Psoas muscle (tissue), 8 donors: ENCODE data around the gene TSHR. TPM values are rescaled to one million over a fixed set of nuclear protein-coding genes. Genes with fewer than 3 reads are reported as not detected.

Experiments
- ATAC-seq, 4 donors: fragments of 200-7000 bp; cut with Tn5 transposase; one replicate each; pipeline ENCODE4 v1.9.1; 2020; ENCODE audit warnings: moderate library complexity in 3 of 4, mild to moderate bottlenecking in 2 of 4
- DNase-seq, 2 donors: peaks; one replicate each; pipeline ENCODE4 v3.0.0-alpha.2; 2020
- H3K27ac ChIP-seq: fragments of 200-600 bp; one replicate; pipeline ENCODE4 v1.8.0; 2022
- H3K27me3 ChIP-seq, 3 donors: fragments of 200-600 bp in 1 of 3; one replicate each; pipeline versions ENCODE4 v1.6.1 to v1.8.0; 2013 to 2022; ENCODE audit warnings: low read length in 2 of 3, mild to moderate bottlenecking in 2 of 3, moderate library complexity in 1 of 3; ENCODE audit not compliant: insufficient read depth in 3 of 3
- H3K36me3 ChIP-seq, 2 donors: fragments of 200-600 bp in 1 of 2; one replicate each; pipeline versions ENCODE4 v1.6.1 to v1.8.0; 2013 to 2022; ENCODE audit warnings: low read depth in 1 of 2, mild to moderate bottlenecking in 1 of 2, moderate library complexity in 1 of 2; ENCODE audit not compliant: insufficient read depth in 1 of 2
- H3K4me1 ChIP-seq: fragments of 200-600 bp; one replicate; pipeline ENCODE4 v1.8.0; 2022
- H3K4me3 ChIP-seq: fragments of 200-600 bp; one replicate; pipeline ENCODE4 v1.8.0; 2022; ENCODE audit warnings: mild to moderate bottlenecking
- H3K9me3 ChIP-seq: fragments of 200-600 bp; one replicate; pipeline ENCODE4 v1.8.0; 2022
- WGBS, 3 donors: extraction: QIAGEN DNeasy Blood & Tissue Kit; methylation state at CpG; one replicate each; pipeline versions ENCODE4 v1.1.6 to v1.1.7; 2013; 5-methylcytosine and 5-hydroxymethylcytosine counted together
- intact Hi-C, 2 donors: fragments of 100-400 bp; cut with DNase I; formaldehyde crosslinking; loops; one replicate each; pipeline versions ENCODE4 v1.11.0 to v1.14.2; 2022
- polyA plus RNA-seq, 3 donors: library from polyadenylated mRNA; stranded (reverse); fragments of 200-250 nt; gene quantifications; one replicate each; pipeline ENCODE4 v1.2.3, GENCODE V29; 2013
- total RNA-seq, 4 donors: library from RNA; stranded (reverse); fragmentation: NEBNext Ultra II Directional in 2 of 4; extraction: Animal tissue kit (Norgen Biotek cat#: 25700) in 2 of 4; gene quantifications; one replicate each; pipeline versions ENCODE4 v1.2.1 to v1.2.4, GENCODE V29; 2021 to 2023
- TF ChIP-seq, protein P1 (sequence below): fragments of 200-600 bp; IDR thresholded peaks from one replicate; pipeline ENCODE4 v1.8.0; 2022; ENCODE audit warnings: antibody characterized with exemption
- donor health status: healthy with polysubstance abuse.
- donor health status: DM: no; HTN: no; CAD: no; lungs with moderate emphysema.
- donor health status: Bipolar disorder and iron deficiency.
- donor health status: healthy.
- donor health status: DM: yes; HTN: yes; CAD: no.
- donor health status: DM: no; HTN: no; CAD: no.
- donor health status: DM: no; HTN: no; CAD: no.
- donor health status: DM: yes; HTN: yes; CAD: no.

Gene TSHR
- total and polyA plus RNA-seq, 7 donors: 0.01 to 0.60 (median 0.12) TPM; not detected in 2

DNA sequence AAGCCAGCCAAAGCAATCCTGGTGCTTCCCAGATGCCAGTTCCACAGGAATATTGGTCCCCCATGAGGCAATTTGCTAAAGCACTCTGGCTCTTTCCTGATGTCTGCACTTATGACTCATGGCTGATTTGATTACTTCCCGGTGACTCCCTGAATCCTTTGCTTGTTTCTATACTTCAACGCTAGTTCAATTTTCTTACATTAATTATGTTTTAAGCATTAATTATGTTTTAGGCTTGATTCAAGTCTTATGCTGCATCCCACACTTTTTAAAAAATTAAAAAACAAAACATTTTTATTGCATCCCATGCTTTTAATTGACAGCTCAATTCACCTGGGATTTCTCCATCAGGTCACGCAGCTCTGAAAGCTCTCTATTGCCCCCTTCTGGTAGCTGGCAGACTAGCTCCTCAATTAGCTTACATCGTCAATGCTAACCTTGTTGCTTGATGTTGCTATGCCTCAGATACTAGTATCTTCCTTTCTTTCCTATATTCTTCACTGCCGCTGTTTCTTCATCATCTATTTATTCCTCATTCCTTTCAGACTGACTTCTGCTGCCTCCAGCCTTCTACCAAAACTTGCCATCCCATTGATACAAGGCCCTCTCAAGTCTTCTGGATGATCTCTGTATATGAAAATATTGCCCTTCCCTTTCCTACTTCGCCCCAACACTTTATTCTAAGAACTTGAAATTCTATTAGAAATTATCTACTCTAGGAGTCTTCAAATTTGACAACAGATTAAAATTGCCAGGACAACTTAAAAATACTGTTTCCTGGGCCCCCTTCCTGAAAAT, 32.0 kb downstream of the TSHR start:
- 31 to 37% (median 36%) methylated on average over 6 of the region's 6 CpGs for WGBS, 3 donors
- DNase-seq: peak; percentile 17 to 57
- Histone ChIP-seq H3K9me3 (no peaks in the 10 kb centered on the region), H3K36me3 (no peaks in the 10 kb centered on the region), H3K27me3 (no peaks in the 10 kb centered on the region), H3K27ac (no peak overlapping the region), H3K4me1 (no peaks in the 10 kb centered on the region), H3K4me3 (no peak overlapping the region)
- TF ChIP-seq, protein P1, sequence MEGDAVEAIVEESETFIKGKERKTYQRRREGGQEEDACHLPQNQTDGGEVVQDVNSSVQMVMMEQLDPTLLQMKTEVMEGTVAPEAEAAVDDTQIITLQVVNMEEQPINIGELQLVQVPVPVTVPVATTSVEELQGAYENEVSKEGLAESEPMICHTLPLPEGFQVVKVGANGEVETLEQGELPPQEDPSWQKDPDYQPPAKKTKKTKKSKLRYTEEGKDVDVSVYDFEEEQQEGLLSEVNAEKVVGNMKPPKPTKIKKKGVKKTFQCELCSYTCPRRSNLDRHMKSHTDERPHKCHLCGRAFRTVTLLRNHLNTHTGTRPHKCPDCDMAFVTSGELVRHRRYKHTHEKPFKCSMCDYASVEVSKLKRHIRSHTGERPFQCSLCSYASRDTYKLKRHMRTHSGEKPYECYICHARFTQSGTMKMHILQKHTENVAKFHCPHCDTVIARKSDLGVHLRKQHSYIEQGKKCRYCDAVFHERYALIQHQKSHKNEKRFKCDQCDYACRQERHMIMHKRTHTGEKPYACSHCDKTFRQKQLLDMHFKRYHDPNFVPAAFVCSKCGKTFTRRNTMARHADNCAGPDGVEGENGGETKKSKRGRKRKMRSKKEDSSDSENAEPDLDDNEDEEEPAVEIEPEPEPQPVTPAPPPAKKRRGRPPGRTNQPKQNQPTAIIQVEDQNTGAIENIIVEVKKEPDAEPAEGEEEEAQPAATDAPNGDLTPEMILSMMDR: peak; percentile 96
- peak; percentile 81 to 95 (median 85) for ATAC-seq
- intact Hi-C loops: loop anchor here (1.0 to 5.0 kb wide), 3 partner anchors 32 to 225 kb away; partner anchors contain the start of gene TSHR (in 2 of the 2)

DNA sequence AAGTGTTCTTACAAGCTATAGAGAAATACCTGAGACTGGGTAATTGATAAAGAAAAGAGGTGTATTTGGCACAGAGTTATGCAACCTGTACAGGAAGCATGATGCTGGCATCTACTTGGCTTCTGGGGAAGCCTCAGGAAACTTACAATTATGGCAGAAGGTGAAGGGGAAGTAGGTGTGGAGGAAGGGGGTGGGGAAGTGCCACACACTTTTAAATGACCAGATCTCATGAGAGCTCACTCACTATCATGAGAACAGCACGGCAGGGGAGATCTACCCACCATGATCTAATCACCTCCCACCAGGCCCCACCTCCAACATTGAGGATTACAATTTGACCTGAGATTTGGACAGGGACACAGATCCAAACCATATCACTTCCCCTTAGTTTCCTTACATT, 32.8 kb downstream of the TSHR start:
- Histone ChIP-seq H3K36me3 (no peaks in the 10 kb centered on the region), H3K4me3 (no peak overlapping the region), H3K27ac (no peak overlapping the region), H3K27me3 (no peaks in the 10 kb centered on the region), H3K4me1 (no peaks in the 10 kb centered on the region), H3K9me3 (no peaks in the 10 kb centered on the region)
- intact Hi-C loops: loop anchor here in 1 of 2 donors (5.0 kb wide), 1 partner anchor 224 kb away; no protein-coding TSS in a partner anchor
- DNase-seq (no peak), ATAC-seq (no peak)
- WGBS, 3 donors: 44 to 77% (median 61%) methylated on average over 1 of the region's 1 CpG
- TF ChIP-seq, protein P1: no peak

DNA sequence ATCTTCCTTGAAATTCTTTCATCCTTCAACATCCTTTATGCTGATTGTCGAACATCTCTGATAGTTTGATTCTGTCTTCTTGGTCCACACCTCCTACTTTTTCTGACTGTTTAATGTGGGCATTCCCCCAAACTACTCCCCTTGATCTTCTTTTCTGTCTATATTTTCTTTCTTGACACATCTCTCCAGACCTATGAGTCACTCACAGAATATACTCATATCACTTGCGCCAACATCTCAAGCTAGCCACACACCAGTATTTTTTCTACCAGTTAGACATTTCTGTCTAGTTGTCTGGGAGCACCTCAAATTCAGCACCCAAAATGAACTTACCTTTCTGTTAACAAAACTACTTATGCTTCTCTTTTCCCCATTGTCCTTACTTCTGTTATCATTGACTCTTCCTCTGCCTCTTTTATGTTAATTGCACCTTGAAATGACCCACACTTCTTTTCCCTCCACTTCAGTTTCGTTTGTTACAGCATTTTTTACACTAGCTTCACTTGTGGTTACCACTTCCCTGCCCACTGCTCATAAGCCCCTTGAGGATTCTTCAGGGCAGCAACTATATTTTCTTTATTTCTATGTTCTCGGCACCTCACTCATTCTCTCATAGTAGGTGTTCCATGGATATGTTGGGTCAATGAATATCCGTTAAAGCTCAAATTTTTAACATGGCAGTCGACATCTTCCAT, 33.5 kb downstream of the TSHR start:
- intact Hi-C loops: loop anchor here in 1 of 2 donors (5.0 kb wide), 1 partner anchor 223 kb away; no protein-coding TSS in a partner anchor
- H3K4me1 ChIP-seq: no peaks in the 10 kb centered on the region
- H3K4me3 ChIP-seq: no peak overlapping the region
- ATAC-seq (no peak), DNase-seq (no peak)
- WGBS, 3 donors: 82 to 87% (median 85%) methylated on average over 6 of the region's 6 CpGs
- TF ChIP-seq, protein P1: no peak
- no peak overlapping the region for H3K27ac ChIP-seq
- H3K36me3 ChIP-seq: no peaks in the 10 kb centered on the region
- H3K27me3 ChIP-seq: no peaks in the 10 kb centered on the region
- H3K9me3 ChIP-seq: no peaks in the 10 kb centered on the region

DNA sequence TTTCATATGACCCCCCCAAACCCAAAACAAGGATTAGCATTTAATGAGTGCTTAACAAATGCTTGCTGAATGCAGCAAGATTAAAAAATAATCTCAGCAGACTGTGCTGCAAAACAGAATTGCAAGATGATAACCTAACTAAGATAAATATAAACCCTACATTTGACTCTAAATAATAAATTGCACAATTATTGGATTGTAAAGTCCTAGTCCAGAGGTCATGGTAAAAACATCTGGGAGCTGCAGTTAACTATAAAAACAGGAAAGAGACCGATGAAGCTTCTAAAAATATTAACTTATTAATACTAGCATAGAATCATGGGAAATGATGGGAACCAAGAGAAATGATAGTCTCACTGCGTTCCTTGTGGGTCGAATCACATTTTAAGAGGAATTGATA, 37.2 kb downstream of the TSHR start:
- Histone ChIP-seq H3K27ac (no peak overlapping the region), H3K4me1 (no peaks in the 10 kb centered on the region), H3K27me3 (no peaks in the 10 kb centered on the region), H3K9me3 (no peaks in the 10 kb centered on the region), H3K4me3 (no peak overlapping the region), H3K36me3 (no peaks in the 10 kb centered on the region)
- TF ChIP-seq, protein P1: no peak
- DNase-seq (no peak), ATAC-seq (no peak)
- 58 to 68% (median 64%) methylated on average over 3 of the region's 3 CpGs for WGBS, 3 donors
- intact Hi-C loops: loop anchor here in 1 of 2 donors (5.0 kb wide), 1 partner anchor 470 kb away; no protein-coding TSS in a partner anchor
